Smooth muscle cell (in vitro differentiated cells): ENCODE data around the gene KRT83. TPM values are rescaled to one million over a fixed set of nuclear protein-coding genes. Genes with fewer than 3 reads are reported as not detected.

Source experiments
- DNase-seq: peaks from one replicate; lab custom pipeline; 2025; ENCODE audit not compliant: unreplicated experiment; lab: John Stamatoyannopoulos, UW
- H2AFZ ChIP-seq: fragments of 200-600 bp; sonication (generic); 2 replicates; pipeline ENCODE4 v1.6.0; 2016; ENCODE audit warnings: antibody characterized with exemption, low read depth, mild to moderate bottlenecking
- H3F3A ChIP-seq: fragments of 200-600 bp; sonication (generic); 2 replicates; pipeline ENCODE4 v1.6.0; 2017; ENCODE audit warnings: antibody characterized with exemption, low read depth
- H3K27ac ChIP-seq: fragments of 200-600 bp; sonication (generic); 2 replicates; pipeline ENCODE4 v1.5.1; 2016; ENCODE audit warnings: low read depth, mild to moderate bottlenecking
- H3K27me3 ChIP-seq: fragments of 200-600 bp; sonication (generic); 2 replicates; pipeline ENCODE4 v1.6.1; 2016; ENCODE audit warnings: low read depth, mild to moderate bottlenecking
- H3K36me3 ChIP-seq: fragments of 200-600 bp; sonication (generic); 2 replicates; pipeline ENCODE4 v1.5.1; 2016; ENCODE audit warnings: low read depth
- H3K4me1 ChIP-seq: fragments of 200-600 bp; sonication (generic); 2 replicates; pipeline ENCODE4 v1.5.1; 2016; ENCODE audit warnings: low read depth
- H3K4me2 ChIP-seq: fragments of 200-600 bp; sonication (generic); 2 replicates; pipeline ENCODE4 v1.6.0; 2016; ENCODE audit warnings: mild to moderate bottlenecking
- H3K4me3 ChIP-seq: fragments of 200-600 bp; sonication (generic); 2 replicates; pipeline ENCODE4 v1.5.1; 2016; ENCODE audit warnings: mild to moderate bottlenecking
- H3K79me2 ChIP-seq: fragments of 200-600 bp; sonication (generic); 2 replicates; pipeline ENCODE4 v1.6.0; 2016; ENCODE audit warnings: low read depth, mild to moderate bottlenecking
- H3K9ac ChIP-seq: fragments of 200-600 bp; sonication (generic); 2 replicates; pipeline ENCODE4 v1.6.0; 2016; ENCODE audit warnings: low read depth
- H3K9me3 ChIP-seq: fragments of 200-600 bp; sonication (generic); replicated peaks from 2 replicates; pipeline ENCODE4 v1.5.1; 2016; ENCODE audit warnings: low read depth
- H4K20me1 ChIP-seq: fragments of 200-600 bp; sonication (generic); 2 replicates; pipeline ENCODE4 v1.6.0; 2016; ENCODE audit warnings: low read depth
- WGBS: methylation state at CpG from one replicate; pipeline ENCODE4 v1.1.7; 2016; ENCODE audit warnings: low lambda C conversion rate; 5-methylcytosine and 5-hydroxymethylcytosine counted together
- polyA plus RNA-seq: library from polyadenylated mRNA; unstranded; fragments of >200 nt; fragmentation: Nextera tagmentation; extraction: Ambion mirVana; gene quantifications from 2 replicates; pipeline ENCODE4 v1.2.1, GENCODE V29; 2016
- total RNA-seq: library from RNA; depleted of rRNA; stranded (reverse); fragments of >200 nt; gene quantifications from 2 replicates; pipeline ENCODE4 v1.2.3, GENCODE V29; 2014
- TF ChIP-seq, protein P1 (sequence below): fragments of 200-600 bp; sonication (generic); IDR thresholded peaks from 2 replicates; pipeline ENCODE4 v1.5.1; 2017; ENCODE audit warnings: borderline replicate concordance, mild to moderate bottlenecking, antibody characterized with exemption; ENCODE audit not compliant: insufficient read depth, poor library complexity, severe bottlenecking

Gene KRT83
- total and polyA plus RNA-seq, 2 experiments from 2014 or later = not detected

DNA sequence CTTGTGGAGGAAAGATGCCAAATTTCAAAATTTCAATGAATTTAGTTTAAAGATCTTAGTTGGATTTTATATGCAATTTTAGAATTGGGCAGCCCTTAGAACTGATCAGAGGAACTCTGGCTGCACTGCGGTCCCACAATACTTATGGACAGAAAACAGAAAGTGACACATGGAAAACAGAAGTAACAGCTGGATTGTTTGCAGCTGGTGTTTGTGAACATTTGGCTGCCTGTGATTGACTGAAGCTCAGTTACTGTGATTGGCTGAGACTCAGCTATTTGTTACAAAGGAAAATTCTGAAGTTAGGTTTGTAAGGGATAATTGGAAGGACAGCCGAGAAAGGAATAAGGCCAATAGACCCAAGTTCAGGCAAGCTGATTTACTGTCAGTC lies 56.8 kb downstream of the KRT83 start:
- WGBS = 95% methylated on average over 2 of the region's 2 CpGs
- H4K20me1 ChIP-seq = no peaks in the 10 kb centered on the region

More for the DNA sequence above, 56.8 kb downstream of the KRT83 start:
- no peaks in the 10 kb centered on the region for H3K36me3 ChIP-seq
- no peak overlapping the region for H3K27ac ChIP-seq
- no peaks in the 10 kb centered on the region for H3K4me1 ChIP-seq
- H3K79me2 ChIP-seq = no peaks in the 10 kb centered on the region
- H3K4me2 ChIP-seq = no peak overlapping the region
- no peak overlapping the region for H2AFZ ChIP-seq
- no peak for DNase-seq
- no peaks in the 10 kb centered on the region for H3K9me3 ChIP-seq
- no peaks in the 10 kb centered on the region for H3F3A ChIP-seq
- no peak overlapping the region for H3K4me3 ChIP-seq
- H3K27me3 ChIP-seq = peaks cover 33% of the 10 kb centered on the region
- H3K9ac ChIP-seq = no peak overlapping the region
- TF ChIP-seq, protein P1, sequence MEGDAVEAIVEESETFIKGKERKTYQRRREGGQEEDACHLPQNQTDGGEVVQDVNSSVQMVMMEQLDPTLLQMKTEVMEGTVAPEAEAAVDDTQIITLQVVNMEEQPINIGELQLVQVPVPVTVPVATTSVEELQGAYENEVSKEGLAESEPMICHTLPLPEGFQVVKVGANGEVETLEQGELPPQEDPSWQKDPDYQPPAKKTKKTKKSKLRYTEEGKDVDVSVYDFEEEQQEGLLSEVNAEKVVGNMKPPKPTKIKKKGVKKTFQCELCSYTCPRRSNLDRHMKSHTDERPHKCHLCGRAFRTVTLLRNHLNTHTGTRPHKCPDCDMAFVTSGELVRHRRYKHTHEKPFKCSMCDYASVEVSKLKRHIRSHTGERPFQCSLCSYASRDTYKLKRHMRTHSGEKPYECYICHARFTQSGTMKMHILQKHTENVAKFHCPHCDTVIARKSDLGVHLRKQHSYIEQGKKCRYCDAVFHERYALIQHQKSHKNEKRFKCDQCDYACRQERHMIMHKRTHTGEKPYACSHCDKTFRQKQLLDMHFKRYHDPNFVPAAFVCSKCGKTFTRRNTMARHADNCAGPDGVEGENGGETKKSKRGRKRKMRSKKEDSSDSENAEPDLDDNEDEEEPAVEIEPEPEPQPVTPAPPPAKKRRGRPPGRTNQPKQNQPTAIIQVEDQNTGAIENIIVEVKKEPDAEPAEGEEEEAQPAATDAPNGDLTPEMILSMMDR = no peak

Other genes starting within 250 kb of the KRT83 start
- gene SMIM41, start 241.7 kb downstream of the KRT83 start, total RNA-seq = not detected in 2 replicates
- gene SMIM41, start 241.7 kb downstream of the KRT83 start, polyA plus RNA-seq = not detected in 2 replicates
- gene KRT80, start 129.4 kb downstream of the KRT83 start, total RNA-seq = 6.7 and 11.7 TPM in 2 replicates
- gene KRT80, start 129.4 kb downstream of the KRT83 start, polyA plus RNA-seq = 5.1 and 6.6 TPM in 2 replicates
- gene KRT7, start 88.2 kb downstream of the KRT83 start, total RNA-seq = 168 and 214 TPM in 2 replicates
- gene KRT7, start 88.2 kb downstream of the KRT83 start, polyA plus RNA-seq = 190 and 744 TPM in 2 replicates
- gene KRT86, start 46.8 kb downstream of the KRT83 start, total RNA-seq = not detected in 2 replicates
- gene KRT86, start 46.8 kb downstream of the KRT83 start, polyA plus RNA-seq = not detected in 2 replicates
- 0.18 and 1.4 TPM in 2 replicates for gene KRT81, start 29.9 kb downstream of the KRT83 start, total RNA-seq
- gene KRT81, start 29.9 kb downstream of the KRT83 start, polyA plus RNA-seq = 0.49 and 1.7 TPM in 2 replicates
- not detected in 2 replicates for gene KRT85, start 46.1 kb upstream of the KRT83 start, total RNA-seq
- not detected in 2 replicates for gene KRT85, start 46.1 kb upstream of the KRT83 start, polyA plus RNA-seq
- gene KRT84, start 64.3 kb upstream of the KRT83 start, total RNA-seq = 5.6 and 8.0 TPM in 2 replicates
- gene KRT84, start 64.3 kb upstream of the KRT83 start, polyA plus RNA-seq = 0.09 and 2.1 TPM in 2 replicates
- gene KRT82, start 84.9 kb upstream of the KRT83 start, total RNA-seq = not detected in 2 replicates
- gene KRT82, start 84.9 kb upstream of the KRT83 start, polyA plus RNA-seq = 0.23 TPM in 1 of 2 replicates, not detected in the other
- gene KRT75, start 113.0 kb upstream of the KRT83 start, total RNA-seq = 0.94 and 1.9 TPM in 2 replicates
- gene KRT75, start 113.0 kb upstream of the KRT83 start, polyA plus RNA-seq = 0.37 TPM in 1 of 2 replicates, not detected in the other
- 279 and 336 TPM in 2 replicates for gene KRT6B, start 130.7 kb upstream of the KRT83 start, total RNA-seq
- gene KRT6B, start 130.7 kb upstream of the KRT83 start, polyA plus RNA-seq = 248 and 250 TPM in 2 replicates
- 30.2 and 32.6 TPM in 2 replicates for gene KRT6C, start 152.4 kb upstream of the KRT83 start, total RNA-seq
- 22.0 and 26.5 TPM in 2 replicates for gene KRT6C, start 152.4 kb upstream of the KRT83 start, polyA plus RNA-seq
- gene KRT6A, start 171.9 kb upstream of the KRT83 start, total RNA-seq = 985 and 1,128 TPM in 2 replicates
- 460 and 992 TPM in 2 replicates for gene KRT6A, start 171.9 kb upstream of the KRT83 start, polyA plus RNA-seq
- 152 and 209 TPM in 2 replicates for gene KRT5, start 199.0 kb upstream of the KRT83 start, total RNA-seq
- gene KRT5, start 199.0 kb upstream of the KRT83 start, polyA plus RNA-seq = 67.2 and 198 TPM in 2 replicates
- not detected in 2 replicates for gene KRT71, start 231.7 kb upstream of the KRT83 start, total RNA-seq
- not detected in 2 replicates for gene KRT71, start 231.7 kb upstream of the KRT83 start, polyA plus RNA-seq